Tibial nerve (tissue), 4 donors: ENCODE results near the gene HSF5.

Experiments used
- CTCF ChIP-seq, 5 experiments: fragments of 200-600 bp in 3 of 5; fragments of 450-650 bp in 2 of 5; sonication (generic) in 3 of 5; IDR thresholded peaks; one replicate each; pipeline ENCODE4 v1.5.1; 2016 to 2019; ENCODE audit warnings: antibody characterized with exemption in 5 of 5, mild to moderate bottlenecking in 3 of 5, moderate library complexity in 2 of 5
- EP300 ChIP-seq, 2 donors: sonication (generic); formaldehyde crosslinking; IDR thresholded peaks; one replicate each; pipeline ENCODE4 v1.6.1; 2017; ENCODE audit warnings: antibody characterized with exemption in 2 of 2, mild to moderate bottlenecking in 1 of 2
- POLR2A ChIP-seq, 2 donors: fragments of 450-650 bp; IDR thresholded peaks; one replicate each; pipeline ENCODE4 v1.6.1; 2017; ENCODE audit warnings: antibody characterized with exemption in 2 of 2, mild to moderate bottlenecking in 2 of 2, moderate library complexity in 2 of 2

- no peak for TF ChIP-seq CTCF (IDR thresholded peaks at IDR 0.05)
- no peak for TF ChIP-seq POLR2A (IDR thresholded peaks at IDR 0.05)
- TF ChIP-seq EP300 (IDR thresholded peaks at IDR 0.05), result no peak
Observed at GRCh38 chr17:58515286-58515685, 27.1 kb upstream of the HSF5 start.
